Mesothelial cell of epicardium (in vitro differentiated cells): ENCODE results near the gene TAS2R38. TPM values are rescaled to one million over a fixed set of nuclear protein-coding genes. Genes with fewer than 3 reads are reported as not detected.

ENCODE experiments used
- DNase-seq, 2 experiments: peaks; one replicate each; pipeline ENCODE4 v3.0.0; 2021; ENCODE audit warnings: low spot score in 2 of 2; ENCODE audit not compliant: unreplicated experiment in 2 of 2
- H3K27ac Mint-ChIP-seq: 2 replicates; pipeline ENCODE4 v1.8.0; 2021; ENCODE audit warnings: mixed read lengths
- H3K27me3 Mint-ChIP-seq: 2 replicates; pipeline ENCODE4 v1.8.0; 2021; ENCODE audit warnings: low read depth, mixed read lengths
- H3K36me3 Mint-ChIP-seq: 2 replicates; pipeline ENCODE4 v1.8.0; 2021; ENCODE audit warnings: mixed read lengths
- H3K4me1 Mint-ChIP-seq: 2 replicates; pipeline ENCODE4 v1.8.0; 2021; ENCODE audit warnings: mixed read lengths
- H3K4me3 Mint-ChIP-seq: 2 replicates; pipeline ENCODE4 v1.8.0; 2021; ENCODE audit warnings: mild to moderate bottlenecking, moderate library complexity, mixed read lengths
- H3K9me3 Mint-ChIP-seq: 2 replicates; pipeline ENCODE4 v1.8.0; 2021; ENCODE audit warnings: mixed read lengths
- CTCF ChIP-seq: fragments of 200-600 bp; sonication (generic); IDR thresholded peaks from one replicate; pipeline ENCODE4 v1.5.0; 2021; ENCODE audit warnings: antibody characterized with exemption; ENCODE audit not compliant: unreplicated experiment
- total RNA-seq: library from RNA; stranded (reverse); gene quantifications from 3 replicates; pipeline ENCODE4 v1.2.1, GENCODE V29; 2021

The TAS2R38 gene
- not detected in 3 replicates for total RNA-seq

DNA sequence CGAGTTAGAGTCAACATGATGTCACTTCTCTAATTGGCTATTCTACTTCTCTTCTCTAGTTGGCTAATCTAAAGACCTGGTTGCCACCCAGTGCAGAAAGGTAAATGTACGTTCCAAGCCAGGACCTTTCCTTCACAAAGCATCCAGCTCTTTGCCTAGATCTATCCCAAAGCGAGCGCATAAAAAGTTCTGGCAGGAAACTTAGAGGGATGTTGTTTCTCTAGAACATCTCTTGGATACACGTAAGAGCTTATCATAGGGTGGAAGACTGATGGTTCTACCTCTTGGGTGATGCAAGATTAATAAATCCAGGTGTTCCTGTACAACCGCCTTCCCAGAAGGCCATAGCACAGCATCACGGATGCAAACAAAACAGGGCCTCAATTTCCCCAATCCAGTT lies at the start of gene TAS2R38:
Gene TAS2R38, minus strand, starts transcription at position 101 of the 400 bp plus-strand sequence. Its CDS starts 84 bp downstream, at position 17.
- peaks cover 24% of the 10 kb centered on the region for H3K27me3 Mint-ChIP-seq
- H3K4me3 Mint-ChIP-seq, result no peak within 1 kb of the TSS
- no peak for DNase-seq
- H3K9me3 Mint-ChIP-seq, result no peaks in the 10 kb centered on the region
- H3K27ac Mint-ChIP-seq, result no peak within 1 kb of the TSS
- H3K36me3 Mint-ChIP-seq, result no peaks in the 10 kb centered on the region
- no peak for TF ChIP-seq CTCF
- H3K4me1 Mint-ChIP-seq, result peaks cover 3% of the 10 kb centered on the region

- Mint-ChIP-seq H3K4me3 (no peak overlapping the region), H3K27me3 (peaks cover 4% of the 10 kb centered on the region), H3K36me3 (no peaks in the 10 kb centered on the region), H3K4me1 (no peaks in the 10 kb centered on the region), H3K9me3 (no peaks in the 10 kb centered on the region), H3K27ac (no peak overlapping the region)
- DNase-seq, result no peak
- no peak for TF ChIP-seq CTCF
Measured at GRCh38 chr7:142018154-142018553, 44.6 kb upstream of the TAS2R38 start.

GRCh38 chr7:142017451-142017850 lies 43.9 kb upstream of the TAS2R38 start:
- no peak overlapping the region for H3K27ac Mint-ChIP-seq
- no peaks in the 10 kb centered on the region for H3K4me1 Mint-ChIP-seq
- no peak for DNase-seq
- H3K27me3 Mint-ChIP-seq, result peaks cover 6% of the 10 kb centered on the region
- no peak for TF ChIP-seq CTCF
- no peaks in the 10 kb centered on the region for H3K9me3 Mint-ChIP-seq
- H3K36me3 Mint-ChIP-seq, result no peaks in the 10 kb centered on the region
- H3K4me3 Mint-ChIP-seq, result no peak overlapping the region

GRCh38 chr7:142012825-142013511 lies 39.4 kb upstream of the TAS2R38 start:
- Mint-ChIP-seq H3K27ac (no peak overlapping the region), H3K4me1 (no peaks in the 10 kb centered on the region), H3K36me3 (no peaks in the 10 kb centered on the region), H3K27me3 (peaks cover 16% of the 10 kb centered on the region), H3K9me3 (no peaks in the 10 kb centered on the region), H3K4me3 (no peak overlapping the region)
- no peak for DNase-seq
- TF ChIP-seq CTCF, result no peak

DNA sequence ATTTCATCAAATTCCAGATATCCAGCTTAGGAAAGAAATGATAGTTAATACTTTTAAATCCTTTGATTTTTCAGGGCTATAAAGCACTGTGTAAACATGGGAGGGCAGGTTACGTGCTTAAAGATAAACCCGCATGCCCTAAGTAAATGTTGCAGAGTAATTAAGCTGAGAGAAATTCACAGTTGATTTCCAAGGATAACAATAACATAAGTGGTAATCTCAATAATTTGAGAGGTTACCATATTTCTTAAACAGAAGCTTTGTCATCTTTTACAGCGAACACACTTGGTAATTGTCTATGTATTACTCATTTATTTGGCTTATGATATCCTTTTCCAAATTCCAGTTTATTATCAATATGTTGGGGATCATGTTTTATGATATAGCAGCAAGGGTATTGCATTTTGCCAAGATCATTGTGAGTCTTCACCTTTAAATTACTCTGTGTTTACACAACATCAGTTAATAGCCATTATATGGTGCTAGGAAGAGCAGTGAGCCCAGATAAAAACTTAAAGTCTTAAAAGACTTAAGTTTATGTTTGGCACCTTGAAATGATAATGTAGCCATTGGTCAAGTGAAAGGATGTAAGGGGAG lies 37.5 kb upstream of the TAS2R38 start:
- Mint-ChIP-seq H3K27ac (no peak overlapping the region), H3K4me3 (no peak overlapping the region), H3K4me1 (no peaks in the 10 kb centered on the region), H3K36me3 (no peaks in the 10 kb centered on the region), H3K27me3 (peaks cover 18% of the 10 kb centered on the region), H3K9me3 (no peaks in the 10 kb centered on the region)
- DNase-seq, result no peak
- TF ChIP-seq CTCF, result no peak
